Brain microvascular endothelial cell (primary cell): ENCODE results near the gene TARP.

Experiments used
- DNase-seq: peaks from one replicate; pipeline ENCODE4 v3.0.0-alpha.2; 2020
- H3K27ac ChIP-seq: fragments of 250-450 bp; sonication (Bioruptor Pico); 2 replicates; pipeline ENCODE4 v1.5.1; 2020; ENCODE audit warnings: mild to moderate bottlenecking, moderate library complexity
- H3K27me3 ChIP-seq: fragments of 250-450 bp; sonication (Bioruptor Pico); replicated peaks from 2 replicates; pipeline ENCODE4 v1.5.1; 2020; ENCODE audit warnings: mild to moderate bottlenecking
- H3K36me3 ChIP-seq: fragments of 250-450 bp; sonication (Bioruptor Pico); replicated peaks from 2 replicates; pipeline ENCODE4 v1.5.1; 2020; ENCODE audit warnings: mild to moderate bottlenecking
- H3K4me3 ChIP-seq: 2 replicates; pipeline ENCODE4 v1.5.1; 2011; ENCODE audit warnings: low read depth, mild to moderate bottlenecking, control low read depth, low read length, moderate library complexity
- in situ Hi-C: cut with HindIII; loops from 2 replicates; pipeline ENCODE4 v1.10.0; 2017; ENCODE audit warnings: low sequenced_read_pairs, low pct_ligation_motif_present
- TF ChIP-seq, protein P1 (sequence below): IDR thresholded peaks from 2 replicates; pipeline ENCODE4 v1.5.1; 2011; ENCODE audit warnings: low read depth, mild to moderate bottlenecking, moderate library complexity, low read length, control low read depth, inconsistent platforms; ENCODE audit errors: missing control alignments

TARP gene

GRCh38 chr7:38307640-38308039 lies 34.2 kb upstream of the TARP start:
- H3K36me3 ChIP-seq = no peaks in the 10 kb centered on the region
- no peak for DNase-seq
- no peaks in the 10 kb centered on the region for H3K27me3 ChIP-seq
- in situ Hi-C loops = no loop called here
- no peak overlapping the region for H3K4me3 ChIP-seq
- TF ChIP-seq, protein P1, sequence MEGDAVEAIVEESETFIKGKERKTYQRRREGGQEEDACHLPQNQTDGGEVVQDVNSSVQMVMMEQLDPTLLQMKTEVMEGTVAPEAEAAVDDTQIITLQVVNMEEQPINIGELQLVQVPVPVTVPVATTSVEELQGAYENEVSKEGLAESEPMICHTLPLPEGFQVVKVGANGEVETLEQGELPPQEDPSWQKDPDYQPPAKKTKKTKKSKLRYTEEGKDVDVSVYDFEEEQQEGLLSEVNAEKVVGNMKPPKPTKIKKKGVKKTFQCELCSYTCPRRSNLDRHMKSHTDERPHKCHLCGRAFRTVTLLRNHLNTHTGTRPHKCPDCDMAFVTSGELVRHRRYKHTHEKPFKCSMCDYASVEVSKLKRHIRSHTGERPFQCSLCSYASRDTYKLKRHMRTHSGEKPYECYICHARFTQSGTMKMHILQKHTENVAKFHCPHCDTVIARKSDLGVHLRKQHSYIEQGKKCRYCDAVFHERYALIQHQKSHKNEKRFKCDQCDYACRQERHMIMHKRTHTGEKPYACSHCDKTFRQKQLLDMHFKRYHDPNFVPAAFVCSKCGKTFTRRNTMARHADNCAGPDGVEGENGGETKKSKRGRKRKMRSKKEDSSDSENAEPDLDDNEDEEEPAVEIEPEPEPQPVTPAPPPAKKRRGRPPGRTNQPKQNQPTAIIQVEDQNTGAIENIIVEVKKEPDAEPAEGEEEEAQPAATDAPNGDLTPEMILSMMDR = no peak
- no peak overlapping the region for H3K27ac ChIP-seq

DNA sequence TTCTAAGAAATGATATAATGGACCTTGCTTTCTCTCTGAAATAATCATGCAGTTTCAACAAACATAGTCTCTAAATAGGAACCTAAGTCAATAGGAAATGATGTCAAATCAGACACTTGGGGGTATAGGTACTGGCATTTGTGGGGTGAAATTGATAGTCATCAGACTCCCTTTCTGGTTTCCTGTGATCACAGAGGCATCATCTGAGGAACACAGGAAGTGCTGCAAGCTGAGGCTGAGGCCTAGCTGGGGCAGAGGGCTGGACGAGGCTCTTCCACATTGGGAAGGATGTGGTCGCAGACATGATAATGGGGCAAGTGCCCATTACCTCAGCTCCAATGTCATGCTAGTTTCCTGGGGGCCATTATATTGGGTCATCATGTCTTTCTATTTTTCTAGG lies 33.5 kb upstream of the TARP start:
- H3K4me3 ChIP-seq = no peak overlapping the region
- H3K36me3 ChIP-seq = no peaks in the 10 kb centered on the region
- no peak overlapping the region for H3K27ac ChIP-seq
- in situ Hi-C loops = no loop called here
- TF ChIP-seq, protein P1 = no peak
- H3K27me3 ChIP-seq = no peaks in the 10 kb centered on the region
- no peak for DNase-seq

DNA sequence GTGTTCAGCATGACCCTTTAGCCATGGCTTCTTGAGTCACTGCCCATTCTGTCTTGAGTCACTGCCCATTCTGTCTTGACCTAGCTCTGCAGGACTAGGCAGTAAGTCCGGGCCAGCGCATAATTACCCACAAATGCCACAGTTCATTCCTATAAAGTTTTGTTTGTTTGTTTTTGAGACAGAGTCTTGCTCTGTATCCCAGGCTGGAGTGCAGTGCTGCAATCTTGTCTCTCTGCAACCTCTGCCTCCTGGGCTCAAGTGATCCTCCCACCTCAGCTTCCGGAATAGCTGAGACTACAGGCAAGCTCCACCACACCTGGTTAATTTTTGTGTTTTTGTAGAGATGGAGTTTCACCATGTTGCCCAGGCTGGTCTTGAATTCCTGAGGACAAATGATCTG lies 32.7 kb upstream of the TARP start:
- in situ Hi-C loops = no loop called here
- no peak for DNase-seq
- no peaks in the 10 kb centered on the region for H3K36me3 ChIP-seq
- H3K27me3 ChIP-seq = no peaks in the 10 kb centered on the region
- TF ChIP-seq, protein P1 = no peak
- H3K27ac ChIP-seq = no peak overlapping the region
- H3K4me3 ChIP-seq = no peak overlapping the region

- DNase-seq = no peak
- in situ Hi-C loops = no loop called here
- Histone ChIP-seq H3K36me3 (no peaks in the 10 kb centered on the region), H3K27ac (no peak overlapping the region), H3K27me3 (no peaks in the 10 kb centered on the region), H3K4me3 (no peak overlapping the region)
- TF ChIP-seq, protein P1 = no peak
These were observed 30.4 kb upstream of the TARP start for GRCh38 chr7:38303866-38304265.

GRCh38 chr7:38300175-38300574 lies 26.7 kb upstream of the TARP start:
- no peak overlapping the region for H3K4me3 ChIP-seq
- no peaks in the 10 kb centered on the region for H3K27me3 ChIP-seq
- TF ChIP-seq, protein P1 = no peak
- H3K27ac ChIP-seq = no peak overlapping the region
- DNase-seq = no peak
- in situ Hi-C loops = no loop called here
- H3K36me3 ChIP-seq = no peaks in the 10 kb centered on the region

DNA sequence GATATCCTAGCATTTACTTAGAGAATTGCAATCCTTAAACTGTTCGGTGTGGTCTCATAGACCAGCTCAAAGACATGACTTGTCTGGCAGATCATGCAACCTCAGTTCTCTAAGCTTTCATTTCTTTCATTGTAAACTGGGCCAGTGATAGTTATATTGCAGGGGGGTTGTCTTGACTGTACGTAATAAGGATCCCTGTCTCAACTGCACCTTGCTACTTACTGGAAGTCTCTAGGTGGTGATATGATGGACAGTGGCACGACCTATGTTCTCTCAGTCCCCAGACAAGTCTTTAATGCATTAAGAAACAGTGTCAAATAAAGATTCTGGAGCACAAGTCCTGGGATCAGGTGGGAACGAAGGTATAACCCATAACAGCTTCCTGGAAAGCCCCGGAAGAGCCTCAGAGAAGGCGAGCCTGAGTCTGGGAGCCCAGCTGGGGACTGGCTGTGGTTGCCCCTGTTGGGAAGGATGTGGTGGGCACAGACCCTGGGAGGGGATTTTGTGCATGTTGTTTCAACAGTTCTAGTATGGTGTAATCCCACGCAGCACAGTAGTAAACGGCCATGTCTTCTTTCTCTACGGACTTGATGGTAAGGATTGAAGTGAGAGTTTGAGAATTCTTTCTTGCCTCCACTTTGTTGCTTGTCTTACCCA lies 26.0 kb upstream of the TARP start:
- no peak overlapping the region for H3K4me3 ChIP-seq

More for the DNA sequence above, 26.0 kb upstream of the TARP start:
- Histone ChIP-seq H3K27me3 (no peaks in the 10 kb centered on the region), H3K36me3 (no peaks in the 10 kb centered on the region), H3K27ac (no peak overlapping the region)
- DNase-seq = no peak
- TF ChIP-seq, protein P1 = no peak
- in situ Hi-C loops = no loop called here
